Measurements from ENCODE around the gene NHSL1.

DNA sequence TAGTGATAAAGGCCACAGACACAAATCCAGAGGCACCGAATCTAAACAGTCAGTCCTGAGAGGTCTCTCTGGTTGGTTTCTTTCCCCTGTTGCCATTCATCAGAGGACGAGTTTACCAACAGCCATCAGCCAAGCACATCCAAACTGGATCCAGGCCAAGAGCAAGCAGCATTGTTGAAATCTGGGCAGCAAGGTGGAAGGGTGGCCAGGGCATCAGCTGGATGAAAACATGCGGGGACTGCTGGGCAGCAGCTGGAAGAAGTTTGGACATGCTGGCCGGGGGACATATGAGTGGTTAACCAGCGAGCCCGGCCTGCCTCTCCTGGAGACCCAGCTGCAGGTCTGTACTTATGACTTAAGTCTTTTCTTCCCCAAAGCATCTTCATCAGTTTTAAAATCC is 121.5 kb downstream of the NHSL1 start, which contains the start of gene SMIM28:
- TF ChIP-seq PATZ1 (CRISPR knock-in tag; IDR thresholded peaks at IDR 0.05; ENCODE audit: borderline replicate concordance) (no peak), ARNTL (CRISPR knock-in tag; IDR thresholded peaks at IDR 0.05; ENCODE audit: borderline replicate concordance, low read depth) (no peak), ISL1 (CRISPR knock-in tag; IDR thresholded peaks at IDR 0.05) (no peak), SNAI2 (CRISPR knock-in tag; IDR thresholded peaks at IDR 0.05) (no peak), ZC3H10 (CRISPR knock-in tag; IDR thresholded peaks at IDR 0.05) (no peak)
- TF ChIP-seq, protein P1, sequence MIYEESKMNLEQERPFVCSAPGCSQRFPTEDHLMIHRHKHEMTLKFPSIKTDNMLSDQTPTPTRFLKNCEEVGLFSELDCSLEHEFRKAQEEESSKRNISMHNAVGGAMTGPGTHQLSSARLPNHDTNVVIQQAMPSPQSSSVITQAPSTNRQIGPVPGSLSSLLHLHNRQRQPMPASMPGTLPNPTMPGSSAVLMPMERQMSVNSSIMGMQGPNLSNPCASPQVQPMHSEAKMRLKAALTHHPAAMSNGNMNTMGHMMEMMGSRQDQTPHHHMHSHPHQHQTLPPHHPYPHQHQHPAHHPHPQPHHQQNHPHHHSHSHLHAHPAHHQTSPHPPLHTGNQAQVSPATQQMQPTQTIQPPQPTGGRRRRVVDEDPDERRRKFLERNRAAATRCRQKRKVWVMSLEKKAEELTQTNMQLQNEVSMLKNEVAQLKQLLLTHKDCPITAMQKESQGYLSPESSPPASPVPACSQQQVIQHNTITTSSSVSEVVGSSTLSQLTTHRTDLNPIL (CRISPR knock-in tag; IDR thresholded peaks at IDR 0.05; ENCODE audit: low read depth) = no peak

Data from SK-N-SH treated with all-trans-retinoic acid at 6 μM for 48 hours (cell line).